ENCODE measurements around the gene ZRANB3. TPM values are rescaled to one million over a fixed set of nuclear protein-coding genes. Genes with fewer than 3 reads are reported as not detected.
"Not testable (repeated sequence)": the region's sequence is repeated elsewhere in the genome, so short reads cannot be mapped to it uniquely, and the experiment has no call there.

The ZRANB3 gene
- total RNA-seq, 1 donor from 2014 or later = 1.4 TPM

GRCh38 chr2:135132314-135132713, 398.7 kb downstream of the ZRANB3 start:
- no peaks in the 10 kb centered on the region for H3K27me3 ChIP-seq (ENCODE audit: low read depth)
- no peaks in the 10 kb centered on the region for H3K4me1 ChIP-seq
- TF ChIP-seq CTCF (IDR thresholded peaks at IDR 0.05; ENCODE audit: borderline replicate concordance) = no peak
- H3K4me3 ChIP-seq = no peak overlapping the region
- intact Hi-C loops (cut with micrococcal nuclease) = no loop called here
- H3K9me3 ChIP-seq (replicated peaks) = no peaks in the 10 kb centered on the region
- no peak for DNase-seq
- peaks cover 95% of the 10 kb centered on the region for H3K36me3 ChIP-seq
- H3K27ac ChIP-seq (replicated peaks) = no peak overlapping the region

GRCh38 chr2:135130751-135131150, 400.3 kb downstream of the ZRANB3 start:
- Histone ChIP-seq H3K27me3 (ENCODE audit: low read depth) (no peaks in the 10 kb centered on the region), H3K36me3 (peaks cover 95% of the 10 kb centered on the region), H3K27ac (replicated peaks) (no peak overlapping the region), H3K9me3 (replicated peaks) (no peaks in the 10 kb centered on the region), H3K4me1 (no peaks in the 10 kb centered on the region), H3K4me3 (no peak overlapping the region)
- TF ChIP-seq CTCF (IDR thresholded peaks at IDR 0.05; ENCODE audit: borderline replicate concordance) = no peak
- intact Hi-C loops (cut with micrococcal nuclease) = no loop called here
- DNase-seq = no peak

GRCh38 chr2:135125940-135126339, 405.1 kb downstream of the ZRANB3 start:
- H3K9me3 ChIP-seq (replicated peaks) = no peaks in the 10 kb centered on the region
- H3K27me3 ChIP-seq (ENCODE audit: low read depth) = no peaks in the 10 kb centered on the region
- H3K36me3 ChIP-seq = peaks cover 86% of the 10 kb centered on the region
- peaks cover 9% of the 10 kb centered on the region for H3K4me1 ChIP-seq
- TF ChIP-seq CTCF (IDR thresholded peaks at IDR 0.05; ENCODE audit: borderline replicate concordance) = no peak
- no peak for DNase-seq
- H3K4me3 ChIP-seq = no peak overlapping the region
- intact Hi-C loops (cut with micrococcal nuclease) = no loop called here
- no peak overlapping the region for H3K27ac ChIP-seq (replicated peaks)

- Histone ChIP-seq H3K27me3 (ENCODE audit: low read depth) (no peaks in the 10 kb centered on the region), H3K27ac (replicated peaks) (no peak overlapping the region), H3K4me3 (no peak overlapping the region), H3K9me3 (replicated peaks) (no peaks in the 10 kb centered on the region), H3K4me1 (peaks cover 16% of the 10 kb centered on the region), H3K36me3 (peaks cover 79% of the 10 kb centered on the region)
- no peak for DNase-seq
- intact Hi-C loops (cut with micrococcal nuclease) = no loop called here
- no peak for TF ChIP-seq CTCF (IDR thresholded peaks at IDR 0.05; ENCODE audit: borderline replicate concordance)
Observed at GRCh38 chr2:135124924-135125886, 405.8 kb downstream of the ZRANB3 start.

- intact Hi-C loops (cut with micrococcal nuclease); DNase-seq; H3K27me3 ChIP-seq (ENCODE audit: low read depth); H3K9me3 ChIP-seq (replicated peaks); H3K4me3 ChIP-seq; H3K27ac ChIP-seq (replicated peaks): not testable (repeated sequence)
- H3K4me1 ChIP-seq = peaks cover 16% of the 10 kb centered on the region
- H3K36me3 ChIP-seq = peaks cover 45% of the 10 kb centered on the region
Observed at GRCh38 chr2:135121658-135122039, 409.4 kb downstream of the ZRANB3 start.

GRCh38 chr2:135121016-135121657, 409.9 kb downstream of the ZRANB3 start:
- Histone ChIP-seq H3K4me3 (no peak overlapping the region), H3K27ac (replicated peaks) (no peak overlapping the region), H3K9me3 (replicated peaks) (no peaks in the 10 kb centered on the region), H3K36me3 (peaks cover 40% of the 10 kb centered on the region), H3K27me3 (ENCODE audit: low read depth) (no peaks in the 10 kb centered on the region), H3K4me1 (peaks cover 16% of the 10 kb centered on the region)
- intact Hi-C loops (cut with micrococcal nuclease) = no loop called here
- DNase-seq = no peak
- TF ChIP-seq CTCF (IDR thresholded peaks at IDR 0.05; ENCODE audit: borderline replicate concordance) = no peak
